K562 (cell line): ENCODE data around the gene DCTD. TPM values are rescaled to one million over a fixed set of nuclear protein-coding genes. Genes with fewer than 3 reads are reported as not detected.

Experiments
- ATAC-seq: fragments of 200-7000 bp; cut with Tn5 transposase; 3 replicates; pipeline ENCODE4 v1.9.1; 2020; ENCODE audit warnings: moderate library complexity
- BruUV-seq: library from RNA; stranded (reverse); fragments of 400-500 nt; replicated peaks from 2 replicates; lab custom pipeline; 2021; lab: Mats Ljungman, UMichigan
- CTCF ChIA-PET: fragments of 300-600 bp; formaldehyde crosslinking; extraction: SDS; loops from one replicate; lab custom pipeline; 2021; ENCODE audit warnings: low intra/inter-chr PET ratio; lab: Yijun Ruan, JAX
- POLR2A ChIA-PET: fragments of 300-600, 350-650 bp; sonication (Branson Sonifier 250); formaldehyde crosslinking; extraction: SDS; loops from one replicate; lab custom pipeline; 2021; ENCODE audit warnings: antibody characterized with exemption, inconsistent platforms; lab: Yijun Ruan, JAX
- DNase-seq, 4 experiments: peaks; one replicate each; pipeline versions ENCODE4 v3.0.0 to v3.0.0-alpha.2; 2011 to 2018; ENCODE audit warnings: low spot score in 3 of 4, mixed read lengths in 3 of 4; ENCODE audit errors: extremely low read depth in 1 of 4
- FAIRE-seq: peaks from 2 replicates; lab custom pipeline; 2011; peaks lifted over from hg19 to GRCh38; lab: Jason Lieb, UNC
- H2AFZ ChIP-seq: 2 replicates; pipeline ENCODE4 v1.6.0; 2011; ENCODE audit warnings: low read depth, low read length, control low read depth, inconsistent platforms
- H3K27ac ChIP-seq: fragments of 200-600 bp; 3 replicates; pipeline ENCODE4 v1.8.0; 2011; ENCODE audit warnings: low read depth, mild to moderate bottlenecking, control low read depth, inconsistent platforms, low read length, moderate library complexity, mixed read lengths; ENCODE audit errors: extremely low read depth
- H3K27me3 ChIP-seq, 2 experiments: fragments of 300-600 bp in 1 of 2; 2 replicates in 1 of 2; 3 replicates in 1 of 2; pipeline versions ENCODE4 v1.6.0 to v1.8.0; 2011; ENCODE audit warnings: inconsistent platforms in 2 of 2, low read length in 2 of 2, mild to moderate bottlenecking in 1 of 2, mixed read lengths in 1 of 2, moderate library complexity in 1 of 2; ENCODE audit not compliant: control insufficient read depth in 2 of 2, insufficient read depth in 2 of 2
- H3K36me3 ChIP-seq: fragments of 300-600 bp; 3 replicates; pipeline ENCODE4 v1.8.0; 2011; ENCODE audit warnings: mild to moderate bottlenecking, low read length, inconsistent platforms; ENCODE audit not compliant: control insufficient read depth, insufficient read depth
- H3K4me1 ChIP-seq, 2 experiments: fragments of 200-600 bp in 1 of 2; replicated peaks in 1 of 2; 2 replicates in 1 of 2; 3 replicates in 1 of 2; pipeline versions ENCODE4 v1.5.1 to v1.8.0; 2011; ENCODE audit warnings: inconsistent platforms in 2 of 2, low read length in 2 of 2, mild to moderate bottlenecking in 1 of 2, mixed read lengths in 1 of 2, moderate library complexity in 1 of 2; ENCODE audit not compliant: control insufficient read depth in 2 of 2, insufficient read depth in 2 of 2
- H3K4me2 ChIP-seq: 2 replicates; pipeline ENCODE4 v1.6.1; 2011; ENCODE audit warnings: low read length, control low read depth, inconsistent platforms, mixed read lengths; ENCODE audit not compliant: insufficient read depth
- H3K4me3 ChIP-seq: fragments of 200-600 bp; sonication (generic), shearing (Covaris generic); 2 replicates; pipeline ENCODE4 v1.5.1; 2016; ENCODE audit warnings: control low read depth, inconsistent platforms
- H3K79me2 ChIP-seq: fragments of 200-600 bp; 3 replicates; pipeline ENCODE4 v1.8.0; 2011; ENCODE audit warnings: low read length, inconsistent platforms; ENCODE audit not compliant: control insufficient read depth, insufficient read depth
- H3K9ac ChIP-seq, 2 experiments: 2 replicates each; pipeline versions ENCODE4 v1.6.0 to v1.6.1; 2011; ENCODE audit warnings: low read depth in 2 of 2, low read length in 2 of 2, control low read depth in 1 of 2, inconsistent platforms in 1 of 2, mild to moderate bottlenecking in 1 of 2, mixed read lengths in 1 of 2; ENCODE audit not compliant: insufficient read depth in 1 of 2
- H3K9me1 ChIP-seq: one replicate; pipeline ENCODE4 v1.6.0; 2011; ENCODE audit warnings: inconsistent platforms, mild to moderate bottlenecking, low read length, moderate library complexity; ENCODE audit not compliant: control insufficient read depth, insufficient read depth
- H3K9me3 ChIP-seq: replicated peaks from 2 replicates; pipeline ENCODE4 v1.5.1; 2011; ENCODE audit warnings: low read depth, low read length, inconsistent platforms; ENCODE audit not compliant: control insufficient read depth, insufficient read depth
- H4K20me1 ChIP-seq: replicated peaks from 2 replicates; pipeline ENCODE4 v1.6.1; 2011; ENCODE audit warnings: low read length, inconsistent platforms, mixed read lengths; ENCODE audit not compliant: control insufficient read depth, insufficient read depth
- ARID3A ChIP-seq: IDR thresholded peaks from 2 replicates; pipeline ENCODE4 v1.6.1; 2012; ENCODE audit warnings: low read depth, low read length, improper control_type of control experiment, borderline replicate concordance
- E2F8 ChIP-seq: fragments of 450-650 bp; IDR thresholded peaks from 2 replicates; pipeline ENCODE4 v1.7.1; 2018; ENCODE audit warnings: mild to moderate bottlenecking, low read depth; ENCODE audit not compliant: partially characterized antibody
- KDM2B ChIP-seq: fragments of 250-450 bp; sonication (Bioruptor Pico); IDR thresholded peaks from 2 replicates; pipeline ENCODE4 v1.8.0; 2021; ENCODE audit warnings: mild to moderate bottlenecking, moderate library complexity
- MTA3 ChIP-seq: fragments of 450-650 bp; formaldehyde crosslinking; IDR thresholded peaks from 2 replicates; pipeline ENCODE4 v1.6.1; 2017; ENCODE audit warnings: mild to moderate bottlenecking, borderline replicate concordance
- MTF1 ChIP-seq: fragments of 250-450 bp; sonication (Bioruptor Pico); IDR thresholded peaks from 2 replicates; pipeline ENCODE4 v1.9.0; 2021; ENCODE audit warnings: moderate library complexity, mild to moderate bottlenecking, inconsistent platforms, borderline replicate concordance
- NFATC3 ChIP-seq: fragments of 450-650 bp; IDR thresholded peaks from 2 replicates; pipeline ENCODE4 v1.6.1; 2017; ENCODE audit warnings: mild to moderate bottlenecking
- THRB ChIP-seq: fragments of 450-650 bp; formaldehyde crosslinking; conservative IDR thresholded peaks from 2 replicates; pipeline ENCODE4 v1.4.0; 2022; ENCODE audit warnings: mild to moderate bottlenecking, missing genetic modification characterization
- ZMIZ1 ChIP-seq, 2 experiments: fragments of 150-350 bp in 1 of 2; IDR thresholded peaks; 2 replicates each; pipeline ENCODE4 v1.6.1; 2012 to 2016; ENCODE audit warnings: low read depth in 2 of 2, low read length in 2 of 2, mild to moderate bottlenecking in 1 of 2, moderate library complexity in 1 of 2
- ZNF655 ChIP-seq: fragments of 250-450 bp; sonication (Bioruptor Pico); IDR thresholded peaks from 2 replicates; pipeline ENCODE4 v1.5.0; 2021
- ZNF766 ChIP-seq: fragments of 200-800 bp; sonication (Bioruptor generic); conservative IDR thresholded peaks from 2 replicates; pipeline ENCODE4 v1.6.1; 2016; ENCODE audit warnings: missing genetic modification characterization, missing compliant biosample characterization
- WGBS: fragments of 100-300 bp; shearing (Covaris generic); methylation state at CpG from one replicate; pipeline ENCODE4 v1.1.6; 2016; ENCODE audit warnings: low coverage, mixed read lengths; ENCODE audit not compliant: insufficient coverage; ENCODE audit errors: missing lambda C conversion rate; 5-methylcytosine and 5-hydroxymethylcytosine counted together
- in situ Hi-C: fragments of 300-500 bp; cut with MboI; formaldehyde crosslinking; loops from 4 replicates; pipeline ENCODE4 v1.15.0; 2018; ENCODE audit warnings: inconsistent platforms, mixed read lengths
- intact Hi-C: fragments of 100-400 bp; cut with micrococcal nuclease; formaldehyde crosslinking; loops from 2 replicates; pipeline ENCODE4 v1.14.2; 2022
- polyA plus RNA-seq, 8 experiments: library from polyadenylated mRNA; depleted of rRNA in 4 of 8; stranded (reverse) in 5 of 8; unstranded in 3 of 8; fragments of >200 nt; fragmentation: Nextera tagmentation in 2 of 8; fragmentation: Illumina TruSeq in 1 of 8; extraction: Ambion mirVana in 2 of 8; extraction: Trizol in 1 of 8; gene quantifications; 2 replicates each; pipeline versions ENCODE4 v1.2.1 to v1.2.3, GENCODE V29; 2011 to 2014; ENCODE audit warnings: inconsistent platforms in 1 of 8, missing spikeins in 1 of 8
- total RNA-seq, 7 experiments: library from RNA; depleted of rRNA in 6 of 7; stranded (reverse); fragments of >200 nt in 6 of 7; fragmentation: Illumina TruSeq in 2 of 7; extraction: Trizol in 2 of 7; gene quantifications; 2 replicates each; pipeline versions ENCODE4 v1.2.1 to v1.2.3, GENCODE V29; 2011 to 2021; ENCODE audit warnings: low replicate concordance in 1 of 7

Gene DCTD
- total and polyA plus RNA-seq, 9 of the 15 experiments (the other 6 are each of a cell fraction or from before 2014, with no cell fraction given) = 38.7 to 114 (median 76.5) TPM

- Histone ChIP-seq H3K27ac (no peak overlapping the region), H3K27me3 (no peaks in the 10 kb centered on the region), H3K4me2 (no peak overlapping the region), H3K4me1 (peaks cover 0 to 2% of the 10 kb centered on the region in 2 experiments; a peak in 2 of 5 replicates), H2AFZ (no peak overlapping the region), H3K9me1 (no peaks in the 10 kb centered on the region), H3K36me3 (no peaks in the 10 kb centered on the region), H3K9ac (no peak overlapping the region), H3K4me3 (no peak overlapping the region), H4K20me1 (no peaks in the 10 kb centered on the region), H3K79me2 (no peaks in the 10 kb centered on the region), H3K9me3 (no peaks in the 10 kb centered on the region)
- TF ChIP-seq ARID3A (no peak), ZMIZ1 (IDR thresholded peaks at IDR 0.05; ENCODE audit: low read depth in 2 of 2, low read length in 2 of 2) (no peak), NFATC3 (no peak), MTF1 (CRISPR knock-in tag) (no peak), THRB (CRISPR knock-in tag) (no peak), MTA3 (no peak), E2F8 (no peak), ZNF766 (CRISPR knock-in tag) (no peak), ZNF655 (CRISPR knock-in tag) (no peak), KDM2B (no peak)
- DNase-seq = no peak
- intact Hi-C loops (no loop called here), in situ Hi-C loops (no loop called here)
- no peak for FAIRE-seq
- WGBS = 22% methylated on average over 4 of the region's 4 CpGs
- no TSS peak for BruUV-seq
- ATAC-seq = no peak
- ChIA-PET POLR2A (no interaction called here), CTCF (no interaction called here)
Observed at GRCh38 chr4:182869697-182870096, 47.5 kb downstream of the DCTD start.
